A549 (cell line): ENCODE data around the gene CELF1. TPM values are rescaled to one million over a fixed set of nuclear protein-coding genes. Genes with fewer than 3 reads are reported as not detected.

ENCODE experiments used
- ATAC-seq, 2 experiments: fragments of 200-7000 bp in 1 of 2; fragments of >200 bp in 1 of 2; cut with Nextera tagmentation in 1 of 2; cut with Tn5 transposase in 1 of 2; 3 replicates each; pipeline versions ENCODE4 v1.8.0 to v1.9.1; 2018 to 2020; ENCODE audit warnings: mild to moderate bottlenecking in 1 of 2, moderate library complexity in 1 of 2
- CTCF ChIA-PET: fragments of 300-600 bp; sonication (Branson Sonifier 250); formaldehyde crosslinking; extraction: SDS; loops from one replicate; lab custom pipeline; 2021; ENCODE audit warnings: antibody characterized with exemption, inconsistent platforms; lab: Yijun Ruan, JAX
- POLR2A ChIA-PET: fragments of 350-600 bp; formaldehyde crosslinking; extraction: SDS; loops from one replicate; lab custom pipeline; 2021; ENCODE audit warnings: antibody characterized with exemption, inconsistent platforms; lab: Yijun Ruan, JAX
- DNase-seq, 2 experiments: peaks; one replicate each; pipeline versions ENCODE4 v3.0.0 to v3.0.0-alpha.2; 2011 to 2016; ENCODE audit warnings: low read depth in 1 of 2, low spot score in 1 of 2
- FAIRE-seq: peaks from 2 replicates; lab custom pipeline; 2011; peaks lifted over from hg19 to GRCh38; lab: Jason Lieb, UNC
- H3K27ac ChIP-seq, 2 experiments: fragments of >200 bp; sonication (Bioruptor Twin); formaldehyde crosslinking; 3 replicates each; pipeline ENCODE4 v1.5.1; 2016 to 2017
- H3K4me1 ChIP-seq: fragments of >200 bp; sonication (Bioruptor Twin); formaldehyde crosslinking; 3 replicates; pipeline ENCODE4 v1.6.1; 2016
- H3K4me2 ChIP-seq: fragments of >200 bp; sonication (Bioruptor Twin); formaldehyde crosslinking; 3 replicates; pipeline ENCODE4 v1.6.1; 2016
- H3K4me3 ChIP-seq: fragments of >200 bp; sonication (Bioruptor Twin); formaldehyde crosslinking; 3 replicates; pipeline ENCODE4 v1.5.1; 2016
- H3K9me3 ChIP-seq: fragments of >200 bp; sonication (Bioruptor Twin); formaldehyde crosslinking; 3 replicates; pipeline ENCODE4 v1.6.1; 2016
- EHF ChIP-seq: fragments of 250-450 bp; sonication (Bioruptor Pico); IDR thresholded peaks from 2 replicates; pipeline ENCODE4 v1.5.0; 2020; ENCODE audit warnings: mild to moderate bottlenecking
- FOSB ChIP-seq: fragments of 250-450 bp; sonication (Bioruptor Pico); IDR thresholded peaks from 2 replicates; pipeline ENCODE4 v1.5.0; 2020; ENCODE audit warnings: mild to moderate bottlenecking, moderate library complexity
- HOXB5 ChIP-seq: fragments of 250-450 bp; sonication (Bioruptor Pico); IDR thresholded peaks from 2 replicates; pipeline ENCODE4 v1.5.0; 2020; ENCODE audit warnings: mild to moderate bottlenecking, moderate library complexity
- MYC ChIP-seq: IDR thresholded peaks from 2 replicates; pipeline ENCODE4 v1.6.1; 2012; ENCODE audit warnings: mild to moderate bottlenecking, inconsistent platforms, low read length, improper control_type of control experiment, borderline replicate concordance
- NFE2L2 ChIP-seq: fragments of 150-350 bp; conservative IDR thresholded peaks from 2 replicates; pipeline ENCODE4 v1.6.1; 2014; ENCODE audit warnings: low read length
- NPAS2 ChIP-seq: fragments of 250-450 bp; sonication (Bioruptor Pico); IDR thresholded peaks from 2 replicates; pipeline ENCODE4 v1.8.0; 2022; ENCODE audit warnings: mild to moderate bottlenecking, moderate library complexity, borderline replicate concordance
- NR3C1 ChIP-seq: fragments of >200 bp; sonication (Bioruptor Twin); formaldehyde crosslinking; IDR thresholded peaks from 3 replicates; pipeline ENCODE4 v1.6.1; 2017
- POLR2AphosphoS2 ChIP-seq: conservative IDR thresholded peaks from 2 replicates; pipeline ENCODE4 v1.6.1; 2012; ENCODE audit warnings: low read length, improper control_type of control experiment, inconsistent platforms
- RAD21 ChIP-seq, 2 experiments: fragments of >200 bp in 1 of 2; sonication (Bioruptor Twin) in 1 of 2; formaldehyde crosslinking in 1 of 2; IDR thresholded peaks in 1 of 2; conservative IDR thresholded peaks in 1 of 2; 2 replicates in 1 of 2; 3 replicates in 1 of 2; pipeline ENCODE4 v1.6.1; 2012 to 2018; ENCODE audit warnings: inconsistent platforms in 1 of 2
- RARB ChIP-seq: fragments of 250-450 bp; sonication (Bioruptor Pico); IDR thresholded peaks from 2 replicates; pipeline ENCODE4 v1.8.0; 2021; ENCODE audit warnings: mild to moderate bottlenecking, moderate library complexity
- RCOR1 ChIP-seq: fragments of 150-350 bp; IDR thresholded peaks from 2 replicates; pipeline ENCODE4 v1.6.1; 2014; ENCODE audit warnings: antibody characterized with exemption, low read length, low read depth
- RFX5 ChIP-seq: fragments of 450-650 bp; IDR thresholded peaks from 2 replicates; pipeline ENCODE4 v1.7.1; 2014; ENCODE audit warnings: antibody characterized with exemption, mild to moderate bottlenecking, moderate library complexity
- SMC3 ChIP-seq: fragments of >200 bp; sonication (Bioruptor Twin); formaldehyde crosslinking; IDR thresholded peaks from 3 replicates; pipeline ENCODE4 v1.6.1; 2018; ENCODE audit warnings: inconsistent platforms
- ZSCAN20 ChIP-seq: fragments of 250-450 bp; sonication (Bioruptor Pico); IDR thresholded peaks from 2 replicates; pipeline ENCODE4 v1.8.0; 2022; ENCODE audit warnings: mild to moderate bottlenecking, moderate library complexity
- WGBS: methylation state at CpG from one replicate; pipeline ENCODE4 v1.1.6; 2017; ENCODE audit errors: missing lambda C conversion rate; 5-methylcytosine and 5-hydroxymethylcytosine counted together
- polyA plus RNA-seq, 4 experiments: library from polyadenylated mRNA; depleted of rRNA in 3 of 4; stranded (reverse); fragments of >200 nt; fragmentation: RNase III in 1 of 4; extraction: RNeasy Plus Mini Kit Qiagen cat#74134 plus additional on column Dnase treatment in 1 of 4; gene quantifications; 2 replicates in 3 of 4; 3 replicates in 1 of 4; pipeline ENCODE4 v1.2.3, GENCODE V29; 2011 to 2017
- TF ChIP-seq, protein P1 (sequence below): fragments of >200 bp; sonication (Bioruptor Twin); formaldehyde crosslinking; IDR thresholded peaks from 3 replicates; pipeline ENCODE4 v1.5.1; 2016
- TF ChIP-seq, protein P2 (sequence below): IDR thresholded peaks from 2 replicates; pipeline ENCODE4 v1.6.1; 2012; ENCODE audit warnings: low read depth, borderline replicate concordance
- TF ChIP-seq, protein P3 (sequence below): fragments of >200 bp; sonication (Bioruptor Twin); formaldehyde crosslinking; IDR thresholded peaks from 2 replicates; pipeline ENCODE4 v1.6.1; 2016

Gene CELF1
- polyA plus RNA-seq, 2 of the 4 experiments (the other 2 are of a cell fraction), result 53.8 to 138 TPM

DNA sequence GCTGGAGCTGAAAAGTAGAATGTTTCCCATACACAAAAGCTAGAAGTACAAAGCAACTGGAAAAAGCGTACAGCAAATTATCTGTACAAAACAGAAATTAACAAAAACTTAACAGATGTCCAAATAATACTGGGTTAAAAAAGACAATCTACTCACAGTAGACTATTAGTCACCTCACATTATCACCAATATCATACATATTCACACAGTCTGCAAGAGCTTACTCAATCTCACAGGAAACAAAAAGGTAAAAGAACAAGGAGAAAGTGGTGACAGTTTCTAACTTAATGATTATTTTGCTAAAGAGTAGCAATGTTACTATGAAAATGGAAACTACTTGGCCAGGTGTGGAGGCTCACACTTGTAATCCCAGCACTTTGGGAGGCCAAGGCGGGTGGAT lies 11.9 kb downstream of the CELF1 start:
- ChIA-PET POLR2A (no interaction called here), CTCF (interaction anchor here (6.9 kb wide), 1 partner anchor 11 kb away, joined by 41 read pairs; the partner anchor contains the start of gene CELF1)
- peak overlapping the region; percentile 62 for H3K4me2 ChIP-seq
- 96% methylated on average over 2 of the region's 2 CpGs for WGBS
- H3K4me3 ChIP-seq, result no peak overlapping the region
- no peak for FAIRE-seq
- no peak overlapping the region for H3K27ac ChIP-seq
- no peak for TF ChIP-seq NR3C1
- TF ChIP-seq ZSCAN20 (CRISPR knock-in tag), result no peak
- TF ChIP-seq RARB (CRISPR knock-in tag), result no peak
- no peak for TF ChIP-seq POLR2AphosphoS2
- TF ChIP-seq HOXB5 (CRISPR knock-in tag), result no peak
- TF ChIP-seq, protein P1, sequence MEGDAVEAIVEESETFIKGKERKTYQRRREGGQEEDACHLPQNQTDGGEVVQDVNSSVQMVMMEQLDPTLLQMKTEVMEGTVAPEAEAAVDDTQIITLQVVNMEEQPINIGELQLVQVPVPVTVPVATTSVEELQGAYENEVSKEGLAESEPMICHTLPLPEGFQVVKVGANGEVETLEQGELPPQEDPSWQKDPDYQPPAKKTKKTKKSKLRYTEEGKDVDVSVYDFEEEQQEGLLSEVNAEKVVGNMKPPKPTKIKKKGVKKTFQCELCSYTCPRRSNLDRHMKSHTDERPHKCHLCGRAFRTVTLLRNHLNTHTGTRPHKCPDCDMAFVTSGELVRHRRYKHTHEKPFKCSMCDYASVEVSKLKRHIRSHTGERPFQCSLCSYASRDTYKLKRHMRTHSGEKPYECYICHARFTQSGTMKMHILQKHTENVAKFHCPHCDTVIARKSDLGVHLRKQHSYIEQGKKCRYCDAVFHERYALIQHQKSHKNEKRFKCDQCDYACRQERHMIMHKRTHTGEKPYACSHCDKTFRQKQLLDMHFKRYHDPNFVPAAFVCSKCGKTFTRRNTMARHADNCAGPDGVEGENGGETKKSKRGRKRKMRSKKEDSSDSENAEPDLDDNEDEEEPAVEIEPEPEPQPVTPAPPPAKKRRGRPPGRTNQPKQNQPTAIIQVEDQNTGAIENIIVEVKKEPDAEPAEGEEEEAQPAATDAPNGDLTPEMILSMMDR, result no peak
- no peak for TF ChIP-seq MYC
- TF ChIP-seq RFX5, result no peak
- no peak for TF ChIP-seq NFE2L2
- H3K4me1 ChIP-seq, result peaks cover 30% of the 10 kb centered on the region
- no peak for ATAC-seq
- no peak for DNase-seq
- no peaks in the 10 kb centered on the region for H3K9me3 ChIP-seq

DNA sequence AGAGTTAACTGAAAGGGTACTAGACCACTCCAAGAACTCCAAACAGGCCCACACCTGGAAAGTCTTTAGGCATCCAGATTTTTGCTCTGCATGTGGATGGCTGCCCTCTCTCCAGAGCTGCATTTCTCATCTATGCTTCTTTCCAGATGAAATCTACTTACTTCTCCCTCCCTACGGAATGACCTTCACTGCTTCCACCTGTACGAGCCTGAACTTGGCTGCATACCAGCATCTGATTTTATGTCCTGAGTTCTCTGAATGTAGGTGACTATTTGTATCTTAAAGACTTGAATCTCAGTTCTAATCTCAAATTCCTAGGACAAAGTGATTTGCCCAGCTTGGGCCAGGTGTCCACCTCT lies 13.3 kb downstream of the CELF1 start:
- H3K4me3 ChIP-seq, result no peak overlapping the region
- no peaks in the 10 kb centered on the region for H3K9me3 ChIP-seq
- POLR2A ChIA-PET, result interaction anchor here (0.9 kb wide), 1 partner anchor 326 kb away, joined by 4 read pairs; no protein-coding TSS in a partner anchor
- TF ChIP-seq, protein P2, sequence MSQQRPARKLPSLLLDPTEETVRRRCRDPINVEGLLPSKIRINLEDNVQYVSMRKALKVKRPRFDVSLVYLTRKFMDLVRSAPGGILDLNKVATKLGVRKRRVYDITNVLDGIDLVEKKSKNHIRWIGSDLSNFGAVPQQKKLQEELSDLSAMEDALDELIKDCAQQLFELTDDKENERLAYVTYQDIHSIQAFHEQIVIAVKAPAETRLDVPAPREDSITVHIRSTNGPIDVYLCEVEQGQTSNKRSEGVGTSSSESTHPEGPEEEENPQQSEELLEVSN, result no peak
- TF ChIP-seq RAD21 (conservative IDR thresholded peaks at IDR 0.05 in 1 of 2, IDR thresholded peaks at IDR 0.05 in 1 of 2) (no peak), FOSB (CRISPR knock-in tag) (no peak)
- TF ChIP-seq, protein P3, sequence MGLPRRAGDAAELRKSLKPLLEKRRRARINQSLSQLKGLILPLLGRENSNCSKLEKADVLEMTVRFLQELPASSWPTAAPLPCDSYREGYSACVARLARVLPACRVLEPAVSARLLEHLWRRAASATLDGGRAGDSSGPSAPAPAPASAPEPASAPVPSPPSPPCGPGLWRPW, result no peak
- TF ChIP-seq, all 56 proteins: peak for 0
- Histone ChIP-seq H3K4me2 (peak overlapping the region; percentile 62), H3K27ac (no peak overlapping the region), H3K4me1 (peaks cover 36% of the 10 kb centered on the region)
- WGBS, result 41% methylated on average over 2 of the region's 2 CpGs
- CTCF ChIA-PET, result interaction anchor here (1.0 to 6.9 kb wide), 4 partner anchors 8 to 15 kb away, joined by 3 to 41 read pairs (median 4); partner anchors contain the start of gene CELF1
- FAIRE-seq (no peak), DNase-seq (no peak), ATAC-seq (peak in 1 of 2 experiments; percentile 18; a peak in 2 of 6 replicates)

DNA sequence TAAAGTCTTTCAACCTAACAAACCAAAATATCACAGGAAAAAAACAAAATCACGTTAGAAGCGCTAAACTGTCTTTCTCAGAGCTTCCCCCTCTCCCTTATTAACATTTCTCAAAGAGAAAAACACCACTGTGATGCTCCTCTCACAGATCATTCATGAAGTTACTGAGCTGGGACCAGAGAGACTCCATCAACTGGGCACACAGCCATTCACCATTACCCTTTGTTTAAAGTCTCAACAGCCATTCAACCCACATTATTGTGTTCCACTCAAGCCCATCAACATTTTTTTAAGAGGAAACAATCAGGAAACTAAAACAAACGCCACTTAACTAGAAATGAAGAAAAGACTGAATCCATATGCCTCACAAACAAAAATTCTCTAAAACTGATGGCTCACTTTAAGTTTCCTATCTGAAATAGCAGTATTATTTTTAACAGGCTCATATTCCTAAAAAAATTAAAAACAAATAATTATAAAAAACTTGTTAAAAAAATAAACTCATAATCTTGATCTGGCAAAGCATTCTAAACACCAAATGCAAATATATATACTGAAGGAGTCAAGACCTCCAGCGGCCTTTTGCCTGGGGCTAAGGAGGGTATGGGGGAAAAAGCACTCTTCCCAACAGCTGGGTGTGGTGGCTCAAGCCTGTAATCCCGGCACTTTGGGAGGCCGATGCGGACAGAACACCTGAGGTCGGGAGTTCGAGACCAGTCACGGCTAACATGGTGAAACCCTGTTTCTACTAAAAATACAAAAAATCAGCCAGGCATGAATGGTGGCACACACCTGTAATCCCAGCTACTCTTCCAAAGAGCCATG lies 14.0 kb downstream of the CELF1 start:
- POLR2A ChIA-PET, result interaction anchor here (0.6 kb wide), 1 partner anchor 44 kb away, joined by 3 read pairs; no protein-coding TSS in a partner anchor
- H3K4me1 ChIP-seq, result peaks cover 35% of the 10 kb centered on the region
- 87% methylated on average over 10 of the region's 10 CpGs for WGBS

More for the DNA sequence above, 14.0 kb downstream of the CELF1 start:
- Histone ChIP-seq H3K27ac (no peak overlapping the region), H3K9me3 (no peaks in the 10 kb centered on the region), H3K4me2 (no peak overlapping the region), H3K4me3 (no peak overlapping the region)
- DNase-seq (no peak), FAIRE-seq (no peak), ATAC-seq (no peak)
- CTCF ChIA-PET, result interaction anchor here (1.0 to 6.9 kb wide), 4 partner anchors 9 to 29 kb away, joined by 3 to 41 read pairs (median 4); partner anchors contain the start of gene CELF1
- TF ChIP-seq EHF (CRISPR knock-in tag) (no peak), SMC3 (no peak), NPAS2 (no peak), RAD21 (conservative IDR thresholded peaks at IDR 0.05 in 1 of 2, IDR thresholded peaks at IDR 0.05 in 1 of 2) (no peak), RCOR1 (no peak), MYC (no peak)
- TF ChIP-seq, all 56 proteins: peak for 0
